Right lobe of liver (tissue), 6 donors: Measurements from ENCODE around the gene PITX2. TPM values are rescaled to one million over a fixed set of nuclear protein-coding genes. Genes with fewer than 3 reads are reported as not detected.

Source experiments
- ATAC-seq, 4 donors: fragments of 200-7000 bp; cut with Tn5 transposase; one replicate each; pipeline ENCODE4 v1.9.1; 2020; ENCODE audit warnings: mild to moderate bottlenecking in 4 of 4, moderate library complexity in 4 of 4
- DNase-seq, 3 donors: peaks; one replicate each; pipeline ENCODE4 v3.0.0-alpha.2; 2020
- H3K27ac ChIP-seq, 3 donors: fragments of 200-600 bp; one replicate each; pipeline ENCODE4 v1.8.0; 2022
- H3K27me3 ChIP-seq, 2 donors: fragments of 200-600 bp; one replicate each; pipeline ENCODE4 v1.8.0; 2022
- H3K36me3 ChIP-seq, 4 donors: fragments of 200-600 bp; sonication (generic) in 1 of 4; one replicate each; pipeline versions ENCODE4 v1.5.1 to v1.8.0; 2017 to 2022; ENCODE audit warnings: control low read depth in 1 of 4
- H3K4me1 ChIP-seq, 4 donors: fragments of 200-600 bp; sonication (generic) in 1 of 4; one replicate each; pipeline versions ENCODE4 v1.5.1 to v1.8.0; 2017 to 2022; ENCODE audit warnings: control low read depth in 1 of 4
- H3K4me3 ChIP-seq, 3 donors: fragments of 200-600 bp; one replicate each; pipeline ENCODE4 v1.8.0; 2022
- H3K9me3 ChIP-seq, 4 donors: fragments of 200-600 bp; sonication (generic) in 1 of 4; one replicate each; pipeline versions ENCODE4 v1.5.1 to v1.8.0; 2017 to 2022; ENCODE audit warnings: control low read depth in 1 of 4
- POLR2A ChIP-seq: fragments of 450-650 bp; IDR thresholded peaks from one replicate; pipeline ENCODE4 v1.6.1; 2017; ENCODE audit warnings: antibody characterized with exemption, mild to moderate bottlenecking
- WGBS: methylation state at CpG from one replicate; pipeline ENCODE4 v1.1.6; 2018; ENCODE audit warnings: low coverage, low lambda C conversion rate; ENCODE audit not compliant: insufficient coverage; ENCODE audit errors: missing lambda C conversion rate; 5-methylcytosine and 5-hydroxymethylcytosine counted together
- intact Hi-C, 2 donors: fragments of 100-400 bp; cut with DNase I; formaldehyde crosslinking; loops; one replicate each; pipeline versions ENCODE4 v1.11.2 to v1.14.1; 2022
- total RNA-seq, 6 experiments: library from RNA; depleted of rRNA in 2 of 6; stranded (reverse); fragments of >200 nt in 2 of 6; fragmentation: NEBNext Ultra II Directional in 3 of 6; extraction: Animal tissue kit (Norgen Biotek cat#: 25700) in 3 of 6; gene quantifications; one replicate each; pipeline versions ENCODE4 v1.1.0 to v1.2.4, GENCODE V29; 2016 to 2023
- TF ChIP-seq, protein P1 (sequence below), 4 donors: fragments of 200-600 bp in 3 of 4; fragments of 450-650 bp in 1 of 4; IDR thresholded peaks; one replicate each; pipeline versions ENCODE4 v1.5.1 to v1.8.0; 2016 to 2022; ENCODE audit warnings: antibody characterized with exemption in 4 of 4, mild to moderate bottlenecking in 2 of 4
- donor health status: DM: no; HTN: yes; CAD: no.
- donor health status: DM: no; HTN: no; CAD: no.
- donor health status: DM: no; HTN: no; CAD: no.
- donor health status: DM: no; HTN: yes; CAD: no.
- donor health status: DM: no; HTN: yes; CAD: no.

Gene PITX2
- total RNA-seq, 6 experiments from 2014 or later: not detected

DNA sequence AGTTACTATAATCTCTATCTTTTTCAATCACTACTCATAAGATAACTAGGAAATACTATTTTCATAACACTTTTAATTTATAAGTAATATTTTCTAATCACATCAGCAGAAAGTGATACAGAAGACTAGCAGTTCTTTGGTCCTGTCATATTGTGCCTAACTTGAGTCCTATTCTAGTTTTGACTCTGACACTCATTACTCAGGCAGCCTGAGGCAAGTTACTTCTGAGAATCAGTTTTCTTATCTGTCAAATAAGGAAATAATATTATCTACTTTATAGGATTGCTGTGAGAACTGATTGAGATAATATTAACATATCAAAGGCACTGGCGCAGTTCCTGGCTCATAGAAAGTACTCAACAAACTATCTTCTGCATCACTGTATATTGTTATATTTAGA, 17.8 kb downstream of the PITX2 start:
- Histone ChIP-seq H3K27ac (no peak overlapping the region), H3K4me1 (no peaks in the 10 kb centered on the region), H3K9me3 (no peaks in the 10 kb centered on the region), H3K4me3 (no peak overlapping the region), H3K27me3 (no peaks in the 10 kb centered on the region), H3K36me3 (no peaks in the 10 kb centered on the region)
- 84% methylated on average over 1 of the region's 1 CpG for WGBS
- no peak for TF ChIP-seq POLR2A
- TF ChIP-seq, protein P1, sequence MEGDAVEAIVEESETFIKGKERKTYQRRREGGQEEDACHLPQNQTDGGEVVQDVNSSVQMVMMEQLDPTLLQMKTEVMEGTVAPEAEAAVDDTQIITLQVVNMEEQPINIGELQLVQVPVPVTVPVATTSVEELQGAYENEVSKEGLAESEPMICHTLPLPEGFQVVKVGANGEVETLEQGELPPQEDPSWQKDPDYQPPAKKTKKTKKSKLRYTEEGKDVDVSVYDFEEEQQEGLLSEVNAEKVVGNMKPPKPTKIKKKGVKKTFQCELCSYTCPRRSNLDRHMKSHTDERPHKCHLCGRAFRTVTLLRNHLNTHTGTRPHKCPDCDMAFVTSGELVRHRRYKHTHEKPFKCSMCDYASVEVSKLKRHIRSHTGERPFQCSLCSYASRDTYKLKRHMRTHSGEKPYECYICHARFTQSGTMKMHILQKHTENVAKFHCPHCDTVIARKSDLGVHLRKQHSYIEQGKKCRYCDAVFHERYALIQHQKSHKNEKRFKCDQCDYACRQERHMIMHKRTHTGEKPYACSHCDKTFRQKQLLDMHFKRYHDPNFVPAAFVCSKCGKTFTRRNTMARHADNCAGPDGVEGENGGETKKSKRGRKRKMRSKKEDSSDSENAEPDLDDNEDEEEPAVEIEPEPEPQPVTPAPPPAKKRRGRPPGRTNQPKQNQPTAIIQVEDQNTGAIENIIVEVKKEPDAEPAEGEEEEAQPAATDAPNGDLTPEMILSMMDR (IDR thresholded peaks at IDR 0.05): no peak
- intact Hi-C loops: no loop called here
- DNase-seq (no peak), ATAC-seq (no peak)

DNA sequence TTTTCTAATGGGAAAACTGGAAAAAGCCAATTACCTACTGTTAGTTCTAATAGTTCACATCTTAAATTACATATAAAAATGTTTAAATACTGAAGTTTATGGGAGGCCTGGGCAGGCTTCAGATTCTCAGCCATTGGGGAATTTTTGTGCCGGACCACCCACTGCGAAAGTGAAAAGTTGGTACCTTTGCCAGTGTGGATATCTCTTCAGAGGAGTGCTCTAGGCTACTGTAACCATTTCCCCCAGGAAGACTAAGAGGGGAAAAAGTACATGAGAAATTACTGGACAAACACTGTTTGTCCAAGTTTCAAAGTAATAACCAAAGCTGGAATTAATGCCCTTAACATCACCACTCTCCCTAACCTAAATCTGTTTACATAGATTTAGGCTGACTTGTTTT, 20.8 kb downstream of the PITX2 start:
- H3K36me3 ChIP-seq: no peaks in the 10 kb centered on the region
- no peak overlapping the region for H3K4me3 ChIP-seq
- H3K27ac ChIP-seq: no peak overlapping the region
- no peak for TF ChIP-seq POLR2A
- DNase-seq (no peak), ATAC-seq (no peak)
- intact Hi-C loops: no loop called here
- H3K9me3 ChIP-seq: no peaks in the 10 kb centered on the region
- H3K27me3 ChIP-seq: no peaks in the 10 kb centered on the region
- H3K4me1 ChIP-seq: no peaks in the 10 kb centered on the region
- WGBS: 76% methylated on average over 2 of the region's 2 CpGs

DNA sequence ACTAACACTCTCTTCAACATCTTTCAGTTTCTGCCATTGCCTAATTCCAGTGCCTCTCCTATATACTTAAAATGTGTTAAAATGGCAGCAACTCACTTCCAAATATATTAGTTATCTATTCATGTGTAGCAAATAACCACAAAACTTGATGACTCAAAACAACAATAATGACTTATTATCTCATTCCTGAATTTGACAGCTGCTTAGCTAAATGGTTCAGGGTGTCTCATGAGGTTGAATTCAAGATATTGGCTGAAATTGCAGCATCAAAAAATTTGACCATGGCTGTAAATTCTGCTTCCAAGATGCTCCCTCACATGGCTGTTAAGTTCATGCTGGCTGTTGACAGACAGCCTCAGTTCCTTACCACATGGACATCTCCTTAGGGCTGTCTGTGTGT, 25.3 kb downstream of the PITX2 start:
- H3K36me3 ChIP-seq: no peaks in the 10 kb centered on the region
- TF ChIP-seq POLR2A: no peak
- TF ChIP-seq, protein P1 (IDR thresholded peaks at IDR 0.05): no peak
- no peaks in the 10 kb centered on the region for H3K9me3 ChIP-seq
- intact Hi-C loops: no loop called here
- no peak overlapping the region for H3K4me3 ChIP-seq
- no peaks in the 10 kb centered on the region for H3K27me3 ChIP-seq
- H3K4me1 ChIP-seq: no peaks in the 10 kb centered on the region
- DNase-seq: no peak
- no peak overlapping the region for H3K27ac ChIP-seq
- no peak for ATAC-seq

DNA sequence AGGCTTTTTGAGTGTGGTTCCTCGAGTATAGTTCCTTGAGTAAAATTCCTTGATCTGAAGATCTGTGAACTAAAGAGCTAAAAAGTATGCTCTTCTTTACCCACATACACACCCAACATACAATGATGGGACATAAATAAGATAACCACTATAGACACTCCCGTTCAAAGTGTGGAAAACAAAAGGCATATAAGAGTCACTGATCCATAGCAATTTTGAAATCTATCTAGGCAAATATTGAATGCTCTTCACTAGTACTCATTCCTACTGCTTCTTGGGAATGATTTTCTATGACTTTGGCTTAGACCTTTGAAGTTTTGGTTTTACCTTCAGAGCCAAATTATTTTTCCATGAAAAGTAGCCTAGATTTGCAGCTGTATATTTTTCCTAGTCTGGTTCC, 26.4 kb downstream of the PITX2 start:
- Histone ChIP-seq H3K36me3 (no peaks in the 10 kb centered on the region), H3K27me3 (no peaks in the 10 kb centered on the region), H3K4me3 (no peak overlapping the region), H3K27ac (no peak overlapping the region), H3K4me1 (no peaks in the 10 kb centered on the region), H3K9me3 (no peaks in the 10 kb centered on the region)
- ATAC-seq: no peak
- TF ChIP-seq, protein P1 (IDR thresholded peaks at IDR 0.05): no peak
- no peak for TF ChIP-seq POLR2A
- no peak for DNase-seq
- intact Hi-C loops: no loop called here
- WGBS: 83% methylated on average over 2 of the region's 2 CpGs

DNA sequence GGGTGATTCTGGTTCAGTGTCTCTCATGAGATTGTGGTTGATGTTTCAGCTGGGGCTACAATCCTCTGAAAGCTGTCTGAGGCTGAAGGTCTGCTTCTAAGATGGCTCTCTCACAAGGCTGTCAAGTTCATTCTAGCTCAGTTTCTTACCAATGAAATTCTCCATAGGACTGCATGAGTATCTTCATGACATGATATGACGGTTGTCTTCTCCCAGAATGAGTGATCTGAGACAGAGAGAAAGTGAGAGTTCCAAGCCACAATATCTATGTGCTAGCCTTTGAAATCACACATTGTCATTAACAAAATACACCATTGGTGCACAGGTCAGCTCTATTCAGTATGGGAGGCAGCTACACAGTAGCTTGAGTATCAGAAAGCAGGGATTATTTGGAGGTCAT, 27.3 kb downstream of the PITX2 start:
- intact Hi-C loops: no loop called here
- Histone ChIP-seq H3K4me3 (no peak overlapping the region), H3K9me3 (no peaks in the 10 kb centered on the region), H3K27me3 (no peaks in the 10 kb centered on the region), H3K36me3 (no peaks in the 10 kb centered on the region), H3K4me1 (no peaks in the 10 kb centered on the region), H3K27ac (no peak overlapping the region)
- DNase-seq (no peak), ATAC-seq (no peak)
- TF ChIP-seq POLR2A: no peak
- TF ChIP-seq, protein P1 (IDR thresholded peaks at IDR 0.05): no peak
- 25% methylated on average over 1 of the region's 1 CpG for WGBS
